Stimulated activated naive CD8-positive, alpha-beta T cell treated with anti-CD3 and anti-CD28 coated beads, Interleukin-15, Interleukin-2, amounts not matched to agents 100 U/mL and 50 U/mL, for 24 hours (primary cell): ENCODE measurements around the gene FBP2.
A peak's percentile ranks its signal among the peaks of the same experiment; 100 is the strongest.
"Not testable (repeated sequence)": the region's sequence is repeated elsewhere in the genome, so short reads cannot be mapped to it uniquely, and the experiment has no call there.

Experiments used
- ATAC-seq: fragments of 150-1000 bp; cut with Tn5 transposase; one replicate; pipeline ENCODE4 v1.10.0; 2021
- DNase-seq: peaks from one replicate; pipeline ENCODE4 v3.0.0; 2021

FBP2 gene

DNA sequence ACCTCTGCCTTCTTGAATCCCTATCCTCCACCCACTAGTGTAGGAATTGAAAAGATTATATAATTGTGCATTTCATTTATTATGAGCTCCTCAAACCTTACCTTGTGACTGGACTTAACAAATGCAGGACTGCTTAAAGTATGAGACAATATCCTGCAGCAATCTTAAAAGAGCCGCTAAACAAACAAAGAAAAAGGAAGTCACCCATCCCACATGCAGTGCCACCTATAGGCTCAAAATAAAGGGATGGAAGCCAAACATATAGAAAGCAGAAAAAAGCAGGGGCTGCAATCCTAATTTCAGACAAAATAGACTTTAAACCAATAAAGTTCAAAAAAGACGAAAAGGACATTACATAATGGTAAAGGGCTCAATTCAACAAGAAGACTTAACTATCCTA is 30.1 kb downstream of the FBP2 start:
- ATAC-seq = no peak

DNA sequence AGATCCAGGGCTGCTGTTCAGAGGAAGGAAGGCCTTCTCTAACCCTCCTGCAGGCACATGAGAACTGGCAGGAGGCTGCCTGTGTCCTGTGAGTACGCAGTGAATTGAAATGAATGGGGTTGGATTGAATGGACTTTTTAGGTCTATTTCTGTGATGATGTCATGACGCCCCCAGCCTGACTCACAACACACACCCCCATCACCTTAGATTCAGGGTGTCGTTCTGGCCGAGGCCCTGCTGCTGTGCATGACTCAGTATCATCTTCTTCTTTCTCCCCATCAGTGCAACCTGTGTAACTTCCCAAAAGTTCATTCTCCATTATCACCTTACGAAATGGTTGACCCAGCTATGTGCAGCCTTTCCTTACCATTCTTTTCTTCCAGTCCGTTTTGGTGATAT is 33.4 kb downstream of the FBP2 start:
- ATAC-seq (peak; percentile 59), DNase-seq (peak; percentile 26)

More for the DNA sequence above, 30.1 kb downstream of the FBP2 start:
- no peak for DNase-seq

DNA sequence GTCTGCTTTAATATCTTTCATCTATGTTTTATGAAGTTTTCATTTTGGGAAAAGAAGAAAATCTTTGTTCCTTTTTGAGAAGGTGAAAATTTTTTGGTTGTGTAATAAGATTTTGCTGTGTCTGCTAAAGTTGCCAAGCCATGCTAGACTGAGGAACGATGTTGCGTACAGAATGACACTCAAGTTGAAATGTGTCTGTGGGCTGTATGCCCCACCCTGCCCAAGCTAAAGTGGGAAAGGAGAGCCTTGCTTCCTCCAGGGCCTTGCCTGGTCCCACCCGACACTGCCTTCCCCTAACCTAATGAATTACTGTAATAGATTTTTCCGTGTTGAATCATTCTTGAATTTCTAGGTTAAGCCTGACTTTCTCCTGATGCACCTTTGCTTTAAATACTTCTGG is 36.2 kb downstream of the FBP2 start:
- ATAC-seq (no peak), DNase-seq (no peak)

DNA sequence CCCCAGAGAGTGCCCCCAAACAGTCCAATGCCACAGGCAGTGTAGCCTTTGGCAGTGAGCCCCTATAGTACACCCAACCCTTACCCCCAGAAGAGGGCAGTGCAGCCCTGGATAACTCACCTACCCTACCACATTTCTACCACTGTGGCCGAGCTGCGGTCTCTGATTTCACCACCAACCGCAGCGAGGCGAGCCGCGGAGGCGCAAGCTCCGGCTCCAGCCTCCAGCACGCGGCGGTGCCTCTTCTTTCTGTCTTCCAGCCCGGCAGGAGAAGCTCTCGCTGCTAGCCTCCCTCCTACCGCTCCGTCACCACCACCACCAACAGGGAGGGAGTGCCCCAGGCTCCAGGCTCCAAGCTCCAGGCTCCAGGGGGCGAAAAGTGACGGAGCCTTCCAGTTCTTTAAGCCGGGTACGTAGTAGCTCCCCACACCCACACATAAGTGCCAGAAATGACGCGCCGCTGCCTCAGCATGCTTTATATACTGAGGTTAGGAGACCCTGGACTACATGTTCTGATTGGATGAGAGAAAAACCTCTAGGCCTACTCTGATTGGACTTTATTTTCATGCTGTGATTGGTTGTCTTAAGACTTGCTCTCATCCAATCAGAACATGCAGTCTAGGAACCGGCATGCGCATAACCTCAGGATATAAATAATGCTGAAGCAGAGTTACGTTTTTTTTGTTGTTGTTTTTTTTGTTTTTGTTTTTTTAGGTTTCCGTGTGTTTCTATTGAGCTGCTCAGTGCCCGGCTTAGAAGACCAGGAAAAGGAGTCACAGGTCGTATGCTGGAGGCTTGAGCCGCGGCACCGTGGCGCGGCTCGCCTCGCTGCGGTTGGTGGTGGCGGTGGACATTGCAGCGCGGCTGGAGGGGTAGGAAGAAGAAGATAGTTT is 38.9 kb downstream of the FBP2 start, which contains the start of gene PCAT7:
TSS of gene PCAT7 (plus strand) at position 645 of the 893 bp plus-strand sequence.
- ATAC-seq (peak; percentile 88), DNase-seq (peak; percentile 43)

DNA sequence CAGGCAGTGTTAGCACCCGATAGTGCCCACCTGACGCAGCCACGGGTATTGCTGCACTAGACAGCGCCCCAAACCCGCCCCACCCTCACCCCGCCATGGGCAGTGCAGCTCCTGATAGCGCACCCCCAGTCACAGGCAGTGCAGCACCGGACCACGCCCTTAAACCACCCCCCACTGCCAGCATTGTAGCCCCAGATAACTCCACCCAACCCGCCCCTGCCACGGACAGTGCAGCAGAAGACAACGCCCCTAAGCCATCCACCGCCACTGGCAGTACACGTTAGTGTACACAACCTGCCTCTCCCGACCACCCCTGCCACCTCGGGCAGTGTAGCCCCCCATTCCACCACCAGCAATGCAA is 39.6 kb downstream of the FBP2 start:
- no peak for DNase-seq
- ATAC-seq = no peak

DNA sequence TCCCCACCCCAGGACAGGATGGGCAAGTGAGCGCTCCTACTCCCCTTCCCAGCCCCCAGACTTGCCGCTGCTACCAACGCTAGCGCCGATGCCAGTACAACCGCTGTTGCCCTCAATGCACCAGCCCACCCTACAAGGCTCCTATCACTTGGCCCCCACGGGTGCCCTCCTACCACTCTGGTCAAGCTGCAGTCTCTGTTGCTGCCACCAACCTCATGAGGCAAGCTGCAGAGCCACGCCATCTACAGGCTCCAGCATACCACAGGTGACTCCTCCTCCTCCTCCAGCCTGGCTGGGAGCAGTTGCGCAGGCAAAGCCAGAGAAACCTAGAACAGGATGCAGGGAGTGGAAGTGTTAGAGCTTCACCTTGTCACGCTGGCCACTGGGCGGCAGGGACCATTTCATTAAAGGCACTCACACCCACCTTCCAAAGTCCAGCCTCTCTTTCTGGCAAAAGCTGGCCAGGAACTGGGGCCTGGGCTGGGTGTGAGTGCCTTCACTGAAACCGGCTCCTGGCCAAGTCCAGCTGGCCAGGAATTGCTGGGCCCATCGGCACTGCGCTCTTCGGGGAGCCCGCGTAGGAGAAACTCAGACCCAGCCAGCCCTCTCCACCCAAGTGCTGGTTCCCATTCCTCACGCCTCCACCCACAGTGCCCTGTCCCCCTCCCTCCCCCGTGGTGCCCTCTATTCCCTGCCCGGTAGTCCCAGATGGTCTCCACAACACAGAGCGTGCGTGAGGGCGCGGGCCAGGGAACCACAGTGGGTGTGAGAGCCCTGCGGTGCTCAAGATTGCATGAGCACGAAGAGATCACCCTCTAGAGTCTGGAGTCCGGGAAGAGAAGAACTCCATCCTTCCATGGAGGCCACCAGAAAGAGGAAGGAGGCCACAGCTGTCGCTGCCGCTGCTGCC is 40.3 kb downstream of the FBP2 start:
- peak; percentile 15 for ATAC-seq
- DNase-seq = no peak

DNA sequence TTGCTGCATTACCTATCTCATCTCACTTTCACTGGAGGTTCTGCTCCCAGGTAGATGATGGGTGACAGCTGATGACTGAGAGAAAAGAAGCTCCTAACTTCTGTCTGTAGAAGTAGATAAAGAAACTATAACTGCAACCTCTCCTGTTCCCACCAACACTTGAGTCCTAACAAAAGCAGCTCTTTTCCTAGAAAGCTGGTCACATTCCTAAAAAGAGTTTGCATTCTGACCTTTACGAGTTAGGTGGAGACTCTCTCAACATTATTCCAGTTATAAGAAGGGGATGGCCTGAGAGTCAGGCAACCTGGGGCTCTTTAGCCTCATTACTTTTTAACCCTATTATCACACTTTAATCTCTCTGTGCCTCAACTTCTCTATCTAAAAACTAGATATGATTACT is 47.7 kb downstream of the FBP2 start:
- ATAC-seq (no peak), DNase-seq (no peak)

DNA sequence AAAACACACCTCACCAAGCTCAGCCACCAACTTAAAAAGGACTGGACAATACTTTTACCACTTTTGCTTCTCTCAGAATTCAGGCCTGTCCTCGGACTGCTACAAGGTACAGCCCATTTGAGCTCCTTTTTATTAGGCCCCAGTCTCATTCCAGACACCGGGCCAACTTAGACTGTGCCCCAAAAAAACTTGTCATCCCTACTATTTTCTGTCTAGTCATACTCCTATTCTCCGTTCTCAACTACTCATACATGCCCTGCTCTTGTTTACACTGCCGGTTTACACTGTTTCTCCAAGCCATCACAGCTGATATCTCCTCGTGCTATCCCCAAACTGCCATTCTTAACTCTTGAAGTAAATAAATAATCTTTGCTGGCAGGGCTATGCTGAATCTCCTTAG is 49.3 kb downstream of the FBP2 start:
- not testable (repeated sequence) for DNase-seq, ATAC-seq

DNA sequence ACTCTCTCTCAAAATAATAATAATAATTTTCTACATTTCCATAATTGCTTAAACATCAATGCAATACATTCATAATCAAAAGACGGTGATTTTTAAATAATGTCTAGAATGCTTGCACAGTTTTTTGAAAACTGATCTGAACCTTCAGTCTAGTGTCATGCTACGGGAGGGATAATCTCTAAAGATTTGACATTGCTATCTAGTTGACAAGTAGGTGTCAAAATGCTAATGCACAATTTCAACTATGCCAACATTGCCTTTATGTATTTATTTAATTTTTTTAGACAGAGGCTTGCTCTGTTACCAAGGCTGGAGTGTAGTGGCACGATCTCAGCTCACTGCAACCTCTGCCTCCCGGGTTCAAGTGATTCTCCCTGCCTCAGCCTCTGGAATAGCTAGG is 54.7 kb downstream of the FBP2 start:
- no peak for ATAC-seq
- DNase-seq = no peak

DNA sequence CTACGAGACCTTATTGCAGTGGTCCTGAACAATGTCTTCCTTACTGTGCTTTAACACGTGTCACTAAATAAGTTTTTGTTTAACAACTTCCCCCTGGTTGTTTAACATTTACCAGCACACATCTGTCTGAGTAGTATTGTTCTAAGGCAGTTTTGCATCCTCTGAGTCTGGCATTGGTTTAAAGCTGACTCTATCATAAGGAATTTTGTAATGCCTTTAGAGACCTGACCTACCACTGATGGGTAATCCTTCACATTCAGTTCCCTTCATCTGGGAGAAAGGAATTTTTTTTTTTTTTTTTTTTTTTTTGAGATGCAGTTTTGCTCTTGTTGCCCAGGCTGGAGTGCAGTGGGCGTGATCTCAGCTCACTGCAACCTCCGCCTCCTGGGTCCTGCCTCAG is 58.7 kb downstream of the FBP2 start:
- ATAC-seq = no peak
- no peak for DNase-seq

DNA sequence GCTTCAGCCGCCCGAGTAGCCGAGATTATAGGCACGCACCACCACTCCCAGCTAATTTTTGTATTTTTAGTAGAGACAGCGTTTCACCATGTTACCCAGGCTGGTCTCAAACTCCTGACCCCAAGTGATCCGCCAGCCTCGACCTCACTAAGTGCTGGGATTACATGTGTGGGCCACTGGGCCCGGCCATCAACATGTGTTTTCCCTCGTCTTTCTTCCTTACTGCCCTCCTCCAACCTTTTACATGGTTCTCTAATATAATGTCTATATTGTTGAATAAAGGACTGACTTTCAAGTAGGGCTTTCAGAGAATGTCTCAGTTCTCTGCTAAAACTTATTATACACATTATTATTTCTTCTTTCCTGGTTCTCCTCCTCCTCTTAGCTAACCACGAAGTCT is 60.0 kb downstream of the FBP2 start:
- no peak for ATAC-seq
- no peak for DNase-seq

DNA sequence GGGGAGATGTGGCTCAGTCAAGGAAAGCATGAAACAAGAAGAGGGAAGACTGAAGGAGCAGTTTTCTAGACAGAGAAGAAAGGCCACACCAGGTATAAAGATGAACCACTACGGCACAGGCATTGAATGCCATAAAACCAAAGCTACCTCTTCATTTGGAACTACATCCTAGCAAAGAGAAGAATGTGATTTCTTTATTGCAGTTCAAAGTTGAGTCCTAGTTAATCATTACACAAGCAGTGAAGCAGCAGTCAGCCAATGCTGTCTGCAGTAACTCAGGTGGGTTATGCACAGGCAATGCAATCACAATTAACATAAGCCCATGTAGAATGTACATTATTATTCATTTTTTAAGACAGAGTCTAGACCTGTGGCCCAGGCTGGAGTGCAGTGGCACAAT is 60.5 kb downstream of the FBP2 start:
- ATAC-seq (no peak), DNase-seq (no peak)

DNA sequence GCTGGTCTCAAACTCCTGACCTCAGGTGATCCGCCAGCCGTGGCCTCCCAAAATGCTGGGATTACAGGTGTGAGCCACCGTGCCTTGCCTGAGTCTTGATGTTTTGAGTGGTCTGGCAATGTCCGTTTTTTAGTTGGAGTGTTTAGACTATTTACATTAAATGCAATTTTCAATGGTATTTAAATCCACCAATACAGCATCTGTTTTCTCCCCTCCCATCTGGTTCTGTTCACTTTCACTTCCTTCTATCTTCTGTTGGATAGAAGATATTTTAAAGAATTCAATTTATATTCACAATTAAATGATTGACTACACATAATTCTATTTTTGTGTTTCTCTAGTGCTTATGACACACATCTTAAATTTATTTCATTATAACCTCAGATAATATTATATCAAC is 64.7 kb downstream of the FBP2 start:
- DNase-seq (no peak), ATAC-seq (no peak)

DNA sequence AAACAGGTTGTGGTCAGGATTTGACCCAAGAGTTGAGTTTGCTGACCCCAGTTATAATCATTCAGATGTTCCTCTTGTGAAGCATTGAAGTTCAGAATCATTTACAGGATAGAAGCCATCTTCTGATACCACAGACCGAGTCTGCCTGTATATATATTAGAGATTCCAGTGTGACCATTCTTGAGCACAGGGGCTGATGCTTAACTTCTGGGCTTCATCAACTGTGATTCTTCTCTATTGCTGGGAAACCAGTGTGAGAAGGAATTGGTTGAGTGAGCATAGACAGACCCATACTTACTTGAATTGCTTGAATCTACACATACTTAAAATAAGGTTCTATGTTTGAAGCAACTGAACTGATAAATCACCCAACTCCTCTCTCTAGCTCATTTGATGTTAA is 66.7 kb downstream of the FBP2 start:
- no peak for ATAC-seq

DNA sequence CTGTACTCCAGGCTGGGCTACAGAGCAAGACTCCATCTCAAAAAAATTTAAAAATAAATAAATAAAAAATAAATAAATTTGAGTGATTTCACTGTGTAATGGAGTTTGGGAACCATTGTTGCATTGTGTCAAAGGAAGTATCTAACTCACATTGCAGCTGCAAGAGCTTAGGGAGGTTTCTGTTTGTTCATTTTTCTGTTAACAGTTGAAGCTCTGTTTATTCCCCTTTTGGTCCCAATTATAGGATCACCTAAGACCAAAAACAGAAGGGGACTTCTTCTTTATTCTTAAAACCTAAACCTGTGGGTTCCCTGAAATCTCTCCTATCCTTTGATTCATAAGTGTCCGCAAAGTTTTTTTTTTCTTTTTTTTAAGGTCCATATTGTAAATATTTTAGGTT is 67.4 kb downstream of the FBP2 start:
- DNase-seq (no peak), ATAC-seq (no peak)

More for the DNA sequence above, 66.7 kb downstream of the FBP2 start:
- no peak for DNase-seq

DNA sequence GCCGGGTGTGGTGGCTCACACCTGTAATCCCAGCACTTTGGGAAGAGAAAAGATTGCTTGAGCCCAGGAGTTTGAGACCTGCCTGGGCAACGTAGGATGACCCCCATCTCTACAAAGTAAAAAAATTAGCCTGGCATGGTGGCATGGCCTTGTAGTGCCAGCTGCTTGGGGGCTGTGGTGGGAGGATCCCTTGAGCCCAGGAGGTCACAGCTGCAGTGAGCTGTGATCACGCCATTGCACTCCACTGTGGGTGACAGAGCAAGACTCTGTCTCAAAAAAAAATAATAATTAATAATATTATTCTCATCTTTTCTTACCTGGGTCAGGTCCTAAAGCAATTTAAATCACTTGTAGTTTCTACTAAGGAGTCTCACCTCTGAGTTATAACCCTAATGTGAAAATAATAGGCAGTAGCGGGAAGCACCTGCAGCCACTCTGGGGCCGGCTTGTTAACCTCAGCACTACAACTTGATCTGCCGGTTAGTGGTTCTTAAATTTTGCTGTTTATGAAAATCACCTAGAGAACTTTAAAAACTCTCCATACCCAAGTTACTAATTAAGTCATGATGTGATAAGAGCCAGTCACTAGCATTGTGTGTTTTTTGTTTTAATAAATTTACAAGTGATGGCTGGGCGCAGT is 68.1 kb downstream of the FBP2 start:
- no peak for DNase-seq
- ATAC-seq = no peak

DNA sequence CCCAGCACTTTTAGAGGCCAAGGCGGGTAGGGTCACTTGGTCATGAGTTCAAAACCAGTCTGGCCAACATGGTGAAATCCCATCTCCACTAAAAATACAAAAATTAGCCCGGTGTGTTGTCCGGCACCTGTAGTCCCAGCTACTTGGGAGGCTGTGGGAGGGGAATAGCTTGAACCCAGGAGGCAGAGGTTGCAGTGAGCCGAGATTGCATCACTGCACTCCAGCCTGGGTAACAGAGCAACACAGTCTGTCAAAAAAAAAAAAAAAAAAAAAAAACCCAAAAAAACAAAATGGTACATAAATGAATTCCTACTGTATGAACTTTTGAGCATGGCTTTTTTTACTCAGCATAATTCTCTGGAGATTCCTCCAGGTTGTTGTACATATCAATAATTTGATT is 76.4 kb downstream of the FBP2 start:
- DNase-seq (no peak), ATAC-seq (no peak)

DNA sequence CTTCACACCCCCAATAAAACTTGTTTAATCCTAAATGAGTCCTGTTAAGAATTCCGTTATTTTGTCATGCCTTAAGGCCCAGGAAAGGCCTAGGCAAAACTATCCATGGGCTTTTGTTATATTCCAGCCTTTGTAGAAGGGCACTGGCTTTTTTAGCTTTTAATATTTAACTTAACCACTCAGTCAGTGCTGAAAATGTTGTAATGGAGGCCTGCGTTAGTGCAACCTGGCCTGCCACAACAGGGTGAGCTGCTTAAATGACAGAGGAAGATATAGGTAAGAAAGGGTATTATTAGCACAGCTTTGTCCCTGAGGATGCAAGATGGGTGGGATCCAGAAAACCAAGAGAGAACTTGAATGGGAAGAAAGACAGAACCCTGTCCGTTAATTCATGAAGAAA is 78.9 kb downstream of the FBP2 start:
- DNase-seq (no peak), ATAC-seq (no peak)

DNA sequence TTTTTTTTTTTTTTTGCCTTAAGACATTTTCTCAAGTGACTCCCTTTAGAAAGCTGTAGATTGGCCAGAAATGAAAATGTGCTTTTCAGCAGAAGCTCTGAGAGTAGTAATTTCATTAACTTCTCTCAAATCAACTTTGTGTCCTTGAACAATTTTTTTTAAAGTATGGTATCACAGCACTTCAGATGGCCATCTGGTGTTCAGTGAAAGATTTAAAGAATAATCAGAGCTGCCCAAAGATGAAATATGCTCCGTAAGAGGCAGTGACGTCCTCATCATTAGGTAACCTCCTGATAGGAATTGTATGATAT is 81.7 kb downstream of the FBP2 start:
- DNase-seq (no peak), ATAC-seq (no peak)

DNA sequence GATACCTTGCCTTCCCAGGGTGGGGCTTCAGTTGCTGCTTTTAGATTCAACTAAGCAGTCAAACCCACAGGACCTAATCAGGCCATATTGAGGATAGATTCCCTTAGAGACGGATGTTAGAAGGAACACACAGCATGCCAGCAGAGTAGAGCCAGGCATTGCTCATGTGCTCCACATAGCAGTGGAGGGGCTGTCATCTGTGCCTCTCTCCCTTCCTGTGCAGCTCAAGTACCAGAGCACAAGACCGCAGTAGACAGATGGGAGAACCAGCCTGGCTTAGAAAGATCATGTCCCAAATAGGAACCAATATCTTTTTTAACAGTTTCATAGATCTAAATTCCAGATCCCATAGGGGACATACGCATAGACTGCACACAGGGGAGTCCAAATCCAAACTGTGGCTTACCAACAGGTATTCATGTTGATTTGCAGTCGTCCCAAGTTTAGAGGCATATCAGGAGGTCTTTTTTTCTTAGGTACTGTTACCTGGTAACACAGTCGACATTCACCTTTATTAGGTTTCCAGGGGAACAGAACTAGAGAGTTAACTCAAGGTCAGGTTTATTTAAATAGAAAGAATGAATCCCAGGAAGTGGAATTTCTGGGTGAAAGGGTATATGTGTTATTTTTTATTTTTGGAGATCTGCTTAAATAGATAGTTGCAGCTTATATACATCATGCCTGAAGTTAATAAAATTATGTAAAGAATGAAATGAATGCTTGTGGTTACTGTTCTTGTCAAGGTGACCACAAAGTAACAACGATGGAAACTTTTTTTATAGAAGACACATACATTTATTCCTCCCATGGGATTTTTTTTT is 82.3 kb downstream of the FBP2 start:
- ATAC-seq (no peak), DNase-seq (no peak)
